Uterus (tissue), 4 donors: ENCODE measurements around the gene ZNF407. TPM values are rescaled to one million over a fixed set of nuclear protein-coding genes. Genes with fewer than 3 reads are reported as not detected.

ENCODE experiments used
- DNase-seq, 2 donors: peaks; one replicate each; pipeline ENCODE4 v3.0.0-alpha.2; 2019 to 2020
- H3K27ac ChIP-seq, 2 donors: fragments of 200-600 bp; sonication (generic); 1 replicate in 1 of 2; 2 replicates in 1 of 2; pipeline ENCODE4 v1.5.1; 2016 to 2018
- H3K27me3 ChIP-seq, 2 donors: fragments of 200-600 bp; sonication (generic); one replicate each; pipeline ENCODE4 v1.5.1; 2018 to 2019; ENCODE audit warnings: control low read depth in 1 of 2
- H3K36me3 ChIP-seq, 2 donors: fragments of 200-600 bp; sonication (generic); one replicate each; pipeline ENCODE4 v1.5.1; 2019; ENCODE audit warnings: control low read depth in 1 of 2
- H3K4me1 ChIP-seq, 2 donors: fragments of 200-600 bp; sonication (generic); one replicate each; pipeline ENCODE4 v1.5.1; 2018 to 2019; ENCODE audit warnings: control low read depth in 1 of 2
- H3K4me3 ChIP-seq, 2 donors: fragments of 200-600 bp; sonication (generic); 1 replicate in 1 of 2; 2 replicates in 1 of 2; pipeline ENCODE4 v1.5.1; 2018 to 2019; ENCODE audit warnings: mild to moderate bottlenecking in 1 of 2
- H3K9me3 ChIP-seq, 2 donors: fragments of 200-600 bp; sonication (generic); one replicate each; pipeline ENCODE4 v1.5.1; 2019; ENCODE audit warnings: control low read depth in 1 of 2
- CTCF ChIP-seq, 4 experiments: fragments of 200-600 bp in 2 of 4; fragments of 450-650 bp in 2 of 4; sonication (generic) in 2 of 4; IDR thresholded peaks; one replicate each; pipeline ENCODE4 v1.5.1; 2016 to 2019; ENCODE audit warnings: antibody characterized with exemption in 4 of 4, mild to moderate bottlenecking in 2 of 4, moderate library complexity in 1 of 4
- POLR2A ChIP-seq, 2 donors: fragments of 450-650 bp; IDR thresholded peaks; one replicate each; pipeline ENCODE4 v1.6.1; 2016; ENCODE audit warnings: antibody characterized with exemption in 2 of 2, mild to moderate bottlenecking in 1 of 2, moderate library complexity in 1 of 2
- intact Hi-C: fragments of 100-400 bp; cut with DNase I; formaldehyde crosslinking; loops from one replicate; pipeline ENCODE4 v1.15.1; 2023; ENCODE audit warnings: low total_unique reads
- total RNA-seq, 4 donors: library from RNA; depleted of rRNA in 3 of 4; stranded (reverse); fragments of >200 nt in 3 of 4; gene quantifications; one replicate each; pipeline versions ENCODE4 v1.1.0 to v1.2.4, GENCODE V29; 2014 to 2023
- donor health status: DM: yes; HTN: yes; CAD: no.

The ZNF407 gene
- total RNA-seq, 4 donors from 2014 or later: 10.6 to 38.9 (median 23.7) TPM

- H3K9me3 ChIP-seq: no peaks in the 10 kb centered on the region
Observed at GRCh38 chr18:74899554-74899953, 301.9 kb downstream of the ZNF407 start.

GRCh38 chr18:74901362-74902146, 303.9 kb downstream of the ZNF407 start:
- Histone ChIP-seq H3K27me3 (no peaks in the 10 kb centered on the region), H3K4me1 (no peaks in the 10 kb centered on the region), H3K9me3 (no peaks in the 10 kb centered on the region), H3K36me3 (no peaks in the 10 kb centered on the region), H3K27ac (no peak overlapping the region), H3K4me3 (no peak overlapping the region)
- DNase-seq: no peak
- intact Hi-C loops: no loop called here
- TF ChIP-seq CTCF (IDR thresholded peaks at IDR 0.05): no peak
- no peak for TF ChIP-seq POLR2A (IDR thresholded peaks at IDR 0.05)

More at GRCh38 chr18:74899554-74899953, 301.9 kb downstream of the ZNF407 start:
- peak; percentile 29 to 36 for DNase-seq
- Histone ChIP-seq H3K36me3 (no peaks in the 10 kb centered on the region), H3K27me3 (no peaks in the 10 kb centered on the region), H3K4me3 (no peak overlapping the region), H3K27ac (no peak overlapping the region), H3K4me1 (no peaks in the 10 kb centered on the region)
- TF ChIP-seq CTCF (IDR thresholded peaks at IDR 0.05) (no peak), POLR2A (IDR thresholded peaks at IDR 0.05) (no peak)
- intact Hi-C loops: no loop called here

GRCh38 chr18:74902147-74902455, 304.4 kb downstream of the ZNF407 start:
- H3K27ac ChIP-seq: no peak overlapping the region
- intact Hi-C loops: no loop called here
- TF ChIP-seq CTCF (IDR thresholded peaks at IDR 0.05) (no peak), POLR2A (IDR thresholded peaks at IDR 0.05) (no peak)

GRCh38 chr18:74905247-74905646, 307.6 kb downstream of the ZNF407 start:
- no peak overlapping the region for H3K27ac ChIP-seq
- no peaks in the 10 kb centered on the region for H3K36me3 ChIP-seq
- no peak for TF ChIP-seq CTCF (IDR thresholded peaks at IDR 0.05)
- no peaks in the 10 kb centered on the region for H3K9me3 ChIP-seq
- H3K4me1 ChIP-seq: no peaks in the 10 kb centered on the region
- no peak overlapping the region for H3K4me3 ChIP-seq
- intact Hi-C loops: no loop called here
- DNase-seq: no peak
- H3K27me3 ChIP-seq: no peaks in the 10 kb centered on the region

More at GRCh38 chr18:74902147-74902455, 304.4 kb downstream of the ZNF407 start:
- Histone ChIP-seq H3K4me1 (no peaks in the 10 kb centered on the region), H3K4me3 (no peak overlapping the region), H3K27me3 (no peaks in the 10 kb centered on the region), H3K9me3 (no peaks in the 10 kb centered on the region), H3K36me3 (no peaks in the 10 kb centered on the region)
- no peak for DNase-seq

- H3K4me3 ChIP-seq: no peak overlapping the region
- no peaks in the 10 kb centered on the region for H3K4me1 ChIP-seq
- no peak for DNase-seq
- no peak for TF ChIP-seq CTCF (IDR thresholded peaks at IDR 0.05)
- no peak for TF ChIP-seq POLR2A (IDR thresholded peaks at IDR 0.05)
- no peaks in the 10 kb centered on the region for H3K36me3 ChIP-seq
- no peak overlapping the region for H3K27ac ChIP-seq
- intact Hi-C loops: no loop called here
- H3K27me3 ChIP-seq: no peaks in the 10 kb centered on the region
- no peaks in the 10 kb centered on the region for H3K9me3 ChIP-seq
Observed at GRCh38 chr18:74906184-74906583, 308.5 kb downstream of the ZNF407 start.
